HL-60 (cell line): ENCODE results near the gene LINC01488.

ENCODE experiments used
- DNase-seq, 2 experiments: peaks; one replicate each; pipeline ENCODE4 v3.0.0-alpha.2; 2010 to 2020; ENCODE audit warnings: low read depth in 1 of 2, low spot score in 1 of 2
- H3K27ac ChIP-seq: fragments of 250-450 bp; sonication (Bioruptor Pico); replicated peaks from 2 replicates; pipeline ENCODE4 v1.5.1; 2020; ENCODE audit warnings: mild to moderate bottlenecking, moderate library complexity
- H3K27me3 ChIP-seq: fragments of 250-450 bp; sonication (Bioruptor Pico); 2 replicates; pipeline ENCODE4 v1.5.1; 2021; ENCODE audit warnings: mild to moderate bottlenecking, moderate library complexity; ENCODE audit not compliant: insufficient read depth, poor library complexity, severe bottlenecking
- H3K4me3 ChIP-seq: replicated peaks from 2 replicates; pipeline ENCODE4 v1.5.1; 2011; ENCODE audit warnings: mild to moderate bottlenecking, control low read depth, low read length; ENCODE audit not compliant: insufficient read depth
- GABPA ChIP-seq: IDR thresholded peaks from 2 replicates; pipeline ENCODE4 v1.6.1; 2012; ENCODE audit warnings: low read depth
- POLR2AphosphoS5 ChIP-seq: IDR thresholded peaks from 2 replicates; pipeline ENCODE4 v1.6.1; 2012; ENCODE audit warnings: low read depth
- SPI1 ChIP-seq: IDR thresholded peaks from 2 replicates; pipeline ENCODE4 v1.6.1; 2012; ENCODE audit warnings: low read depth, mild to moderate bottlenecking, borderline replicate concordance
- TF ChIP-seq, protein P1 (sequence below): IDR thresholded peaks from one replicate; pipeline ENCODE4 v1.5.1; 2011; ENCODE audit warnings: low read length, control low read depth, inconsistent platforms; ENCODE audit not compliant: insufficient read depth
- TF ChIP-seq, protein P2 (sequence below): IDR thresholded peaks from 2 replicates; pipeline ENCODE4 v1.6.1; 2012; ENCODE audit warnings: low read depth; ENCODE audit not compliant: insufficient replicate concordance

LINC01488 gene

GRCh38 chr11:69492201-69492991 is 10.9 kb downstream of the LINC01488 start:
- H3K4me3 ChIP-seq: no peak overlapping the region
- TF ChIP-seq, protein P1, sequence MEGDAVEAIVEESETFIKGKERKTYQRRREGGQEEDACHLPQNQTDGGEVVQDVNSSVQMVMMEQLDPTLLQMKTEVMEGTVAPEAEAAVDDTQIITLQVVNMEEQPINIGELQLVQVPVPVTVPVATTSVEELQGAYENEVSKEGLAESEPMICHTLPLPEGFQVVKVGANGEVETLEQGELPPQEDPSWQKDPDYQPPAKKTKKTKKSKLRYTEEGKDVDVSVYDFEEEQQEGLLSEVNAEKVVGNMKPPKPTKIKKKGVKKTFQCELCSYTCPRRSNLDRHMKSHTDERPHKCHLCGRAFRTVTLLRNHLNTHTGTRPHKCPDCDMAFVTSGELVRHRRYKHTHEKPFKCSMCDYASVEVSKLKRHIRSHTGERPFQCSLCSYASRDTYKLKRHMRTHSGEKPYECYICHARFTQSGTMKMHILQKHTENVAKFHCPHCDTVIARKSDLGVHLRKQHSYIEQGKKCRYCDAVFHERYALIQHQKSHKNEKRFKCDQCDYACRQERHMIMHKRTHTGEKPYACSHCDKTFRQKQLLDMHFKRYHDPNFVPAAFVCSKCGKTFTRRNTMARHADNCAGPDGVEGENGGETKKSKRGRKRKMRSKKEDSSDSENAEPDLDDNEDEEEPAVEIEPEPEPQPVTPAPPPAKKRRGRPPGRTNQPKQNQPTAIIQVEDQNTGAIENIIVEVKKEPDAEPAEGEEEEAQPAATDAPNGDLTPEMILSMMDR: no peak
- TF ChIP-seq SPI1 (no peak), POLR2AphosphoS5 (no peak), GABPA (no peak)
- TF ChIP-seq, protein P2, sequence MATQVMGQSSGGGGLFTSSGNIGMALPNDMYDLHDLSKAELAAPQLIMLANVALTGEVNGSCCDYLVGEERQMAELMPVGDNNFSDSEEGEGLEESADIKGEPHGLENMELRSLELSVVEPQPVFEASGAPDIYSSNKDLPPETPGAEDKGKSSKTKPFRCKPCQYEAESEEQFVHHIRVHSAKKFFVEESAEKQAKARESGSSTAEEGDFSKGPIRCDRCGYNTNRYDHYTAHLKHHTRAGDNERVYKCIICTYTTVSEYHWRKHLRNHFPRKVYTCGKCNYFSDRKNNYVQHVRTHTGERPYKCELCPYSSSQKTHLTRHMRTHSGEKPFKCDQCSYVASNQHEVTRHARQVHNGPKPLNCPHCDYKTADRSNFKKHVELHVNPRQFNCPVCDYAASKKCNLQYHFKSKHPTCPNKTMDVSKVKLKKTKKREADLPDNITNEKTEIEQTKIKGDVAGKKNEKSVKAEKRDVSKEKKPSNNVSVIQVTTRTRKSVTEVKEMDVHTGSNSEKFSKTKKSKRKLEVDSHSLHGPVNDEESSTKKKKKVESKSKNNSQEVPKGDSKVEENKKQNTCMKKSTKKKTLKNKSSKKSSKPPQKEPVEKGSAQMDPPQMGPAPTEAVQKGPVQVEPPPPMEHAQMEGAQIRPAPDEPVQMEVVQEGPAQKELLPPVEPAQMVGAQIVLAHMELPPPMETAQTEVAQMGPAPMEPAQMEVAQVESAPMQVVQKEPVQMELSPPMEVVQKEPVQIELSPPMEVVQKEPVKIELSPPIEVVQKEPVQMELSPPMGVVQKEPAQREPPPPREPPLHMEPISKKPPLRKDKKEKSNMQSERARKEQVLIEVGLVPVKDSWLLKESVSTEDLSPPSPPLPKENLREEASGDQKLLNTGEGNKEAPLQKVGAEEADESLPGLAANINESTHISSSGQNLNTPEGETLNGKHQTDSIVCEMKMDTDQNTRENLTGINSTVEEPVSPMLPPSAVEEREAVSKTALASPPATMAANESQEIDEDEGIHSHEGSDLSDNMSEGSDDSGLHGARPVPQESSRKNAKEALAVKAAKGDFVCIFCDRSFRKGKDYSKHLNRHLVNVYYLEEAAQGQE: no peak
- no peak for DNase-seq
- H3K27me3 ChIP-seq: peaks cover 3% of the 10 kb centered on the region
- H3K27ac ChIP-seq: no peak overlapping the region

- no peak for TF ChIP-seq POLR2AphosphoS5
- TF ChIP-seq, protein P1: no peak
- TF ChIP-seq GABPA: no peak
- TF ChIP-seq SPI1: no peak
- TF ChIP-seq, protein P2: no peak
- H3K4me3 ChIP-seq: no peak overlapping the region
- H3K27me3 ChIP-seq: peaks cover 3% of the 10 kb centered on the region
- DNase-seq: no peak
- H3K27ac ChIP-seq: no peak overlapping the region
Measured at GRCh38 chr11:69493931-69494821, 12.7 kb downstream of the LINC01488 start.

DNA sequence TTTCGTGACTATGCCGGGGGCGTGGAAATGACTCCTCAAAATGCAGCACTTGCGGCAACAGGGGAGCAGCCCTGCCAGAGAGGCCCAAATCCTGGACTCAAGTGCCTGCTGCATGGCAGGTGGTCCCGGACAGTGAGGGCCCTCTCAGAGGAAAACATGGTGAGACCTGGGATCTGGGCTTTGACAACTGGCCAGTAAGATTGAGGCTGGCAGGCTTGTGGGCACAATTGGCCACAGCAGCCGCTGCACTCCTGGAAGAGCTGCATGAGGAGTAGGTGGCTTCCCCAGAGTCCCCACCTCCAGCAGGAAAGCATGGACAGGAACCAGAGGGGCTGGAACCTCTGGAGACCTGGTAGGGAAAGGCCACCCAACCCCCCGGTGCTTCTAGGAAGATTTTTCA is 13.4 kb downstream of the LINC01488 start:
- H3K27me3 ChIP-seq: peaks cover 3% of the 10 kb centered on the region
- H3K27ac ChIP-seq: no peak overlapping the region
- no peak overlapping the region for H3K4me3 ChIP-seq
- TF ChIP-seq GABPA: no peak
- TF ChIP-seq, protein P1: no peak
- DNase-seq: no peak
